SU-DHL-6 (cell line): ENCODE data around the gene TBL3.

Experiments
- H2AFZ ChIP-seq: fragments of 200-600 bp; sonication (generic); 2 replicates; pipeline ENCODE4 v1.6.1; 2014; ENCODE audit warnings: low read depth, mild to moderate bottlenecking, moderate library complexity, mixed read lengths, antibody characterized with exemption, low read length; ENCODE audit not compliant: severe bottlenecking
- H3F3A ChIP-seq: fragments of 200-600 bp; shearing (Covaris generic); 2 replicates; pipeline ENCODE4 v1.6.0; 2016; ENCODE audit warnings: antibody characterized with exemption, mild to moderate bottlenecking; ENCODE audit not compliant: insufficient read depth
- H3K27ac ChIP-seq: fragments of 200-600 bp; sonication (generic); 2 replicates; pipeline ENCODE4 v1.5.1; 2016; ENCODE audit warnings: low read depth, mild to moderate bottlenecking, low read length, moderate library complexity, mixed read lengths
- H3K27me3 ChIP-seq: fragments of 200-600 bp; sonication (generic), shearing (Covaris generic); 2 replicates; pipeline ENCODE4 v1.6.0; 2014; ENCODE audit warnings: mild to moderate bottlenecking, low read length
- H3K36me3 ChIP-seq: fragments of 200-600 bp; sonication (generic); 2 replicates; pipeline ENCODE4 v1.6.1; 2014; ENCODE audit warnings: mild to moderate bottlenecking, low read length, mixed read lengths
- H3K4me2 ChIP-seq: fragments of 300-600, 200-600 bp; shearing (Covaris generic), sonication (generic); 2 replicates; pipeline ENCODE4 v1.6.0; 2014; ENCODE audit warnings: low read length, low read depth, mild to moderate bottlenecking; ENCODE audit not compliant: poor library complexity, severe bottlenecking
- H3K4me3 ChIP-seq: fragments of 200-600 bp; sonication (generic); 2 replicates; pipeline ENCODE4 v1.5.1; 2014; ENCODE audit warnings: antibody characterized with exemption, low read length, mild to moderate bottlenecking, mixed read lengths; ENCODE audit not compliant: insufficient read depth, poor library complexity, severe bottlenecking
- H3K79me2 ChIP-seq: fragments of 200-600 bp; sonication (generic); 2 replicates; pipeline ENCODE4 v1.6.1; 2014; ENCODE audit warnings: mild to moderate bottlenecking, low read length, moderate library complexity; ENCODE audit not compliant: insufficient read depth
- H3K9ac ChIP-seq: fragments of 200-600 bp; sonication (generic); 2 replicates; pipeline ENCODE4 v1.7.0; 2014; ENCODE audit warnings: mild to moderate bottlenecking, low read length
- H3K9me2 ChIP-seq: fragments of 200-600 bp; sonication (generic); replicated peaks from 2 replicates; pipeline ENCODE4 v1.6.1; 2014; ENCODE audit warnings: low read length; ENCODE audit not compliant: insufficient read depth
- H3K9me3 ChIP-seq: fragments of 200-600 bp; sonication (generic); 2 replicates; pipeline ENCODE4 v1.6.1; 2014; ENCODE audit warnings: low read length, mixed read lengths; ENCODE audit not compliant: insufficient read depth
- H4K20me1 ChIP-seq: fragments of 200-600 bp; sonication (generic); 2 replicates; pipeline ENCODE4 v1.6.1; 2014; ENCODE audit warnings: low read depth, mild to moderate bottlenecking, antibody characterized with exemption, low read length, moderate library complexity, mixed read lengths
- TF ChIP-seq, protein P1 (sequence below): fragments of 200-600 bp; sonication (generic); IDR thresholded peaks from one replicate; pipeline ENCODE4 v1.5.1; 2017; ENCODE audit warnings: antibody characterized with exemption, mild to moderate bottlenecking, low read length, moderate library complexity; ENCODE audit not compliant: insufficient read depth, poor library complexity, severe bottlenecking

Gene TBL3

GRCh38 chr16:2031081-2031577, 59.3 kb downstream of the TBL3 start:
- Histone ChIP-seq H3K9ac (no peak overlapping the region), H4K20me1 (no peaks in the 10 kb centered on the region), H2AFZ (no peak overlapping the region), H3K4me3 (no peak overlapping the region), H3K9me2 (no peaks in the 10 kb centered on the region), H3K27ac (no peak overlapping the region), H3K9me3 (no peaks in the 10 kb centered on the region), H3F3A (no peaks in the 10 kb centered on the region), H3K27me3 (no peaks in the 10 kb centered on the region), H3K36me3 (no peaks in the 10 kb centered on the region), H3K79me2 (no peaks in the 10 kb centered on the region), H3K4me2 (no peak overlapping the region)
- TF ChIP-seq, protein P1, sequence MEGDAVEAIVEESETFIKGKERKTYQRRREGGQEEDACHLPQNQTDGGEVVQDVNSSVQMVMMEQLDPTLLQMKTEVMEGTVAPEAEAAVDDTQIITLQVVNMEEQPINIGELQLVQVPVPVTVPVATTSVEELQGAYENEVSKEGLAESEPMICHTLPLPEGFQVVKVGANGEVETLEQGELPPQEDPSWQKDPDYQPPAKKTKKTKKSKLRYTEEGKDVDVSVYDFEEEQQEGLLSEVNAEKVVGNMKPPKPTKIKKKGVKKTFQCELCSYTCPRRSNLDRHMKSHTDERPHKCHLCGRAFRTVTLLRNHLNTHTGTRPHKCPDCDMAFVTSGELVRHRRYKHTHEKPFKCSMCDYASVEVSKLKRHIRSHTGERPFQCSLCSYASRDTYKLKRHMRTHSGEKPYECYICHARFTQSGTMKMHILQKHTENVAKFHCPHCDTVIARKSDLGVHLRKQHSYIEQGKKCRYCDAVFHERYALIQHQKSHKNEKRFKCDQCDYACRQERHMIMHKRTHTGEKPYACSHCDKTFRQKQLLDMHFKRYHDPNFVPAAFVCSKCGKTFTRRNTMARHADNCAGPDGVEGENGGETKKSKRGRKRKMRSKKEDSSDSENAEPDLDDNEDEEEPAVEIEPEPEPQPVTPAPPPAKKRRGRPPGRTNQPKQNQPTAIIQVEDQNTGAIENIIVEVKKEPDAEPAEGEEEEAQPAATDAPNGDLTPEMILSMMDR, result no peak
